NT2/D1 (cell line): ENCODE data around the gene SPRR2G.

Experiments used
- DNase-seq: peaks from one replicate; pipeline ENCODE4 v3.0.0-alpha.2; 2011; ENCODE audit warnings: low read depth, low spot score
- H3K27me3 ChIP-seq: 2 replicates; pipeline ENCODE4 v1.6.0; 2011; ENCODE audit warnings: mild to moderate bottlenecking; ENCODE audit not compliant: insufficient read length, insufficient read depth
- H3K36me3 ChIP-seq: 2 replicates; pipeline ENCODE4 v1.6.1; 2011; ENCODE audit warnings: mild to moderate bottlenecking, low read length, mixed read lengths; ENCODE audit not compliant: insufficient read depth, insufficient read length
- H3K4me1 ChIP-seq: 2 replicates; pipeline ENCODE4 v1.5.1; 2011; ENCODE audit not compliant: insufficient read depth, insufficient read length
- H3K4me3 ChIP-seq: 2 replicates; pipeline ENCODE4 v1.5.1; 2011; ENCODE audit warnings: low read depth; ENCODE audit not compliant: insufficient read length
- H3K9ac ChIP-seq: 2 replicates; pipeline ENCODE4 v1.6.0; 2011; ENCODE audit warnings: low read depth; ENCODE audit not compliant: insufficient read length
- H3K9me3 ChIP-seq: 2 replicates; pipeline ENCODE4 v1.5.1; 2011; ENCODE audit warnings: mild to moderate bottlenecking, low read length; ENCODE audit not compliant: insufficient read depth
- SUZ12 ChIP-seq: IDR thresholded peaks from 2 replicates; pipeline ENCODE4 v1.6.1; 2011; ENCODE audit not compliant: insufficient read length, insufficient read depth; ENCODE audit errors: extremely low read depth
- YY1 ChIP-seq: IDR thresholded peaks from 2 replicates; pipeline ENCODE4 v1.6.1; 2011; ENCODE audit not compliant: insufficient read length, insufficient read depth
- ZNF274 ChIP-seq: IDR thresholded peaks from 2 replicates; pipeline ENCODE4 v1.6.1; 2011; ENCODE audit warnings: mild to moderate bottlenecking, low read depth, low read length

Gene SPRR2G

GRCh38 chr1:153100245-153100644, 50.4 kb downstream of the SPRR2G start:
- Histone ChIP-seq H3K9me3 (no peaks in the 10 kb centered on the region), H3K4me1 (no peaks in the 10 kb centered on the region), H3K9ac (no peak overlapping the region), H3K4me3 (no peak overlapping the region), H3K36me3 (no peaks in the 10 kb centered on the region), H3K27me3 (no peaks in the 10 kb centered on the region)
- no peak for DNase-seq
- TF ChIP-seq SUZ12 (no peak), ZNF274 (no peak), YY1 (no peak)
